ENCODE measurements around the gene NKAIN4. TPM values are rescaled to one million over a fixed set of nuclear protein-coding genes. Genes with fewer than 3 reads are reported as not detected.

The NKAIN4 gene
- total and polyA plus RNA-seq, 2 experiments from 2014 or later, result 12.6 to 13.2 TPM

DNA sequence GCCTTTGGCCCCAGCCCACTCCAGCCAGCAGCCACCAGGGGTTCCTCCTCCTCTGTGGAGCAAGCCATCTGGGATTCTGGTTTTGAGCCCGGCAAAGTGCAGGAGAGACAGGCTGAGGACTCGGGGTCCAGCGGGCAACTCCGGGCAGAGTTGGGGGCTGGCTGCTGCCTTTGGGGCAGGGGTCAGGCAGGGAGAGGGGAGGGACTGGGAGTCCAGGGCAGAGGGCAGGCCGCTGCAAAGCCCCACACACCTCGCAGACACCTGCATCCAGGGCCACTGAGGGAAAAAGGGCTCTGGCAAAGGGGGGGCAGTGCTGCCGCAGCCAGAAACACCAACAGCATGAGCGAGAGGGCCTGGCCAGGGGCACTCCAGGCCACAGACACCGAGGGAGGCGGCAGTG, 9.8 kb downstream of the NKAIN4 start (continued):
- TF ChIP-seq ZNF462 (CRISPR knock-in tag; IDR thresholded peaks at IDR 0.05) (no peak), STAT1 (IDR thresholded peaks at IDR 0.05; ENCODE audit: unreplicated experiment) (no peak)
- TF ChIP-seq, protein P1, sequence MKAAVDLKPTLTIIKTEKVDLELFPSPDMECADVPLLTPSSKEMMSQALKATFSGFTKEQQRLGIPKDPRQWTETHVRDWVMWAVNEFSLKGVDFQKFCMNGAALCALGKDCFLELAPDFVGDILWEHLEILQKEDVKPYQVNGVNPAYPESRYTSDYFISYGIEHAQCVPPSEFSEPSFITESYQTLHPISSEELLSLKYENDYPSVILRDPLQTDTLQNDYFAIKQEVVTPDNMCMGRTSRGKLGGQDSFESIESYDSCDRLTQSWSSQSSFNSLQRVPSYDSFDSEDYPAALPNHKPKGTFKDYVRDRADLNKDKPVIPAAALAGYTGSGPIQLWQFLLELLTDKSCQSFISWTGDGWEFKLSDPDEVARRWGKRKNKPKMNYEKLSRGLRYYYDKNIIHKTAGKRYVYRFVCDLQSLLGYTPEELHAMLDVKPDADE (IDR thresholded peaks at IDR 0.05), result no peak

DNA sequence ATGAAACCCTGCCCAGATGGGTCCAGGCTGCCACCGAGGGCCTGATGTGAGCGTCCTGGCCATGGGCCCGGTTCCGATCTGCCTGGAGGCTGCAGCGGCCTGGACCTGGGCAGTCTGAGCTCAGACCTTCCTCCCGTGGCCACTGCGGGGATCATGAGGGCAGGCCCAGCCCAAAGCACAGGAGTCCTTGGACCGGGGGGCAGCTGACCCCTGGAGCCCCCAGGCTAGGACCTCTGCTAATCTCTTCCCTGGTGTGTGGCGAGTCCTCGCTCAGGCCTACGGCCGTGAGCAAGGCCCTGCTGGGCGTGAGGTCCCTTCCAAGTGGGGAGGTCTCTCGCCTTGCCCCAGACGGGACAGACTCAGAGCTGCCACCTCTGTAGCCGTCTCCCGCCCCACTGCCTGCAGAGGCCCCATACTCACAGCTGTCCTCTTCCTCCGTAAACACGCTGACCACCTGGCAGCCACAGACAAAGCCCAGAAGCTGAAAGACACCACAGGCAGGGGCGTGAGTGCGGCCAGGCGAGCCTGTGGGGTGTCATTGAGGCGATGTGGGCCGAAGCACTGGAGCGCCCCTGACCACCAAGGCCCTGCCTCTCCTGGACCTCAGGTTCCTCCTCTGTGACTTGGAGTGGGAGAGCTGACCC, 10.5 kb downstream of the NKAIN4 start:
- Histone ChIP-seq H3K4me3 (no peak overlapping the region), H2AFZ (no peak overlapping the region), H3K27me3 (ENCODE audit: insufficient read depth) (no peaks in the 10 kb centered on the region), H3K4me2 (no peak overlapping the region), H3K27ac (ENCODE audit: low read depth) (no peak overlapping the region), H4K20me1 (replicated peaks; ENCODE audit: insufficient read depth) (no peaks in the 10 kb centered on the region), H3K4me1 (ENCODE audit: insufficient read depth) (no peaks in the 10 kb centered on the region; the same call in 1 of the 2 replicates), H3K9me2 (ENCODE audit: insufficient read depth) (no peaks in the 10 kb centered on the region), H3F3A (replicated peaks; ENCODE audit: low read depth) (no peaks in the 10 kb centered on the region), H3K79me2 (replicated peaks; ENCODE audit: insufficient read depth) (no peaks in the 10 kb centered on the region), H3K36me3 (ENCODE audit: insufficient read depth) (no peaks in the 10 kb centered on the region)
- TF ChIP-seq ZNF462 (CRISPR knock-in tag; IDR thresholded peaks at IDR 0.05), result no peak
- peaks cover 11% of the 10 kb centered on the region for H3K27me3 Mint-ChIP-seq (ENCODE audit: insufficient read depth, low read depth, poor library complexity)
- H3K4me1 Mint-ChIP-seq, result peaks cover 11% of the 10 kb centered on the region
- no peaks in the 10 kb centered on the region for H3K36me3 Mint-ChIP-seq (ENCODE audit: low read depth)
- H3K4me3 Mint-ChIP-seq, result no peak overlapping the region
- ATAC-seq, result no peak
- H3K9me3 Mint-ChIP-seq, result no peaks in the 10 kb centered on the region
- no peak for DNase-seq (ENCODE audit: low spot score)
- H3K27ac Mint-ChIP-seq, result no peak overlapping the region
